ENCODE results near the gene CDH12.

Gene CDH12

DNA sequence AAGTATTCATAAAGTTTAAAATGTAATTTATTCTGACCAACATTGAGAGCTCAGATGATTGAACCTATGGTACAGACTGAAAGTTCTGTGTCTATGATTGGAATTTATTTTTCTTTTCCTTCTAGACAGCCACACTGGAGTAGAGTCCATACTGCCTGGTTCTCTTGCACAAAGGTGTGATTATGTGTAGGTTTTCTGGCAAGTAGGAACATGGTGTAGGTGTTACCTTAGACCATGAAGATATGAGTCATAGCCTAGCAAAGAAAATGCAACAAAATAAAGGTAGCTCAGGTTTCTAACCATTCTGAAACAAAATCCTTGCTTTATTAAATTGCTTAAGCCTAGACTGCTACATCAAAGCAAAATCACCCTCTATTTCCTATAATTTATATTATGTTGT, 143.4 kb downstream of the CDH12 start:
- no peak overlapping the region for H3K4me2 ChIP-seq (ENCODE audit: low read length)
- no peak overlapping the region for H2AFZ ChIP-seq (ENCODE audit: low read length)
- H3K4me3 ChIP-seq (ENCODE audit: low read depth, low read length, poor library complexity, severe bottlenecking): no peak overlapping the region
- H3K27me3 ChIP-seq (ENCODE audit: insufficient read depth, low read length): no peaks in the 10 kb centered on the region
- no peaks in the 10 kb centered on the region for H3K79me2 ChIP-seq (ENCODE audit: insufficient read depth, low read length)
- H3K4me1 ChIP-seq (ENCODE audit: insufficient read depth, low read length, severe bottlenecking): no peaks in the 10 kb centered on the region
- H3K27ac ChIP-seq (ENCODE audit: low read depth, low read length, poor library complexity, severe bottlenecking): no peak overlapping the region
- TF ChIP-seq EZH2 (IDR thresholded peaks at IDR 0.05; ENCODE audit: borderline replicate concordance, low read length): no peak
- TF ChIP-seq, protein P1, sequence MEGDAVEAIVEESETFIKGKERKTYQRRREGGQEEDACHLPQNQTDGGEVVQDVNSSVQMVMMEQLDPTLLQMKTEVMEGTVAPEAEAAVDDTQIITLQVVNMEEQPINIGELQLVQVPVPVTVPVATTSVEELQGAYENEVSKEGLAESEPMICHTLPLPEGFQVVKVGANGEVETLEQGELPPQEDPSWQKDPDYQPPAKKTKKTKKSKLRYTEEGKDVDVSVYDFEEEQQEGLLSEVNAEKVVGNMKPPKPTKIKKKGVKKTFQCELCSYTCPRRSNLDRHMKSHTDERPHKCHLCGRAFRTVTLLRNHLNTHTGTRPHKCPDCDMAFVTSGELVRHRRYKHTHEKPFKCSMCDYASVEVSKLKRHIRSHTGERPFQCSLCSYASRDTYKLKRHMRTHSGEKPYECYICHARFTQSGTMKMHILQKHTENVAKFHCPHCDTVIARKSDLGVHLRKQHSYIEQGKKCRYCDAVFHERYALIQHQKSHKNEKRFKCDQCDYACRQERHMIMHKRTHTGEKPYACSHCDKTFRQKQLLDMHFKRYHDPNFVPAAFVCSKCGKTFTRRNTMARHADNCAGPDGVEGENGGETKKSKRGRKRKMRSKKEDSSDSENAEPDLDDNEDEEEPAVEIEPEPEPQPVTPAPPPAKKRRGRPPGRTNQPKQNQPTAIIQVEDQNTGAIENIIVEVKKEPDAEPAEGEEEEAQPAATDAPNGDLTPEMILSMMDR (IDR thresholded peaks at IDR 0.05; ENCODE audit: low read length): no peak
- H3K9ac ChIP-seq (ENCODE audit: low read length): no peak overlapping the region
- H3K9me2 ChIP-seq (ENCODE audit: low read depth, low read length): no peaks in the 10 kb centered on the region
- no peaks in the 10 kb centered on the region for H3K36me3 ChIP-seq (ENCODE audit: insufficient read depth, low read length)
- H4K20me1 ChIP-seq (ENCODE audit: insufficient read depth, low read length): no peaks in the 10 kb centered on the region
- no peaks in the 10 kb centered on the region for H3K9me3 ChIP-seq (ENCODE audit: low read length)
- no peaks in the 10 kb centered on the region for H3F3A ChIP-seq (ENCODE audit: insufficient read depth, low read length)

DNA sequence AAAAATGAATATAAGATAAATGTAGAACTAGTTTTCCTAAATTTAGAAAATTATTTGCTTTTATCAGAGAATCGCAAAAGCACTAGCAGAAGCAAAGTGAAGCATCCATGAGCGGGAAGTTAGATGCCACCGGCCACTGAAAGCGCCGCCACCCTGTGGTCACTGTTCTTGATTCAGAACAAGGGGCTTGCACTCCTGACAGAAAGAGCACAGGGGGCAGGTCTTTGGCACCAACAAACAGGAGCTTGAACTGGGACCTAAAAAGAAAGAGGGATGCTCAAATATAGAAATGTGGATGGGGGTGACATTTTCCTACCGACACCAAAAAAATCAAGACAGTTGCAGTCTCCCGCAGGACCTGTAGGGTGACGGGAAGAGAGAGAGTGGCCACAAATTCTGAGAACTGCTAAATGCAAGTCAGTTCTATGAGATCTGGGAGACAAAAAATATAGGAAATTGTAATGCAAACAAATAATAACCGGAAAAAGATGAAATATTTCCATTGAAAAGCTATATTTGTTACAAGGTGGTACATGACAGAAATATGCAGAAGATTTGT, 144.3 kb downstream of the CDH12 start:
- Histone ChIP-seq H3K36me3 (ENCODE audit: insufficient read depth, low read length) (no peaks in the 10 kb centered on the region), H3K27me3 (ENCODE audit: insufficient read depth, low read length) (no peaks in the 10 kb centered on the region), H3K27ac (ENCODE audit: low read depth, low read length, poor library complexity, severe bottlenecking) (no peak overlapping the region), H3F3A (ENCODE audit: insufficient read depth, low read length) (no peaks in the 10 kb centered on the region), H3K79me2 (ENCODE audit: insufficient read depth, low read length) (no peaks in the 10 kb centered on the region), H3K4me1 (ENCODE audit: insufficient read depth, low read length, severe bottlenecking) (no peaks in the 10 kb centered on the region), H3K9ac (ENCODE audit: low read length) (no peak overlapping the region), H3K4me2 (ENCODE audit: low read length) (no peak overlapping the region), H2AFZ (ENCODE audit: low read length) (no peak overlapping the region), H3K4me3 (ENCODE audit: low read depth, low read length, poor library complexity, severe bottlenecking) (no peak overlapping the region), H3K9me2 (ENCODE audit: low read depth, low read length) (no peaks in the 10 kb centered on the region), H4K20me1 (ENCODE audit: insufficient read depth, low read length) (no peaks in the 10 kb centered on the region), H3K9me3 (ENCODE audit: low read length) (no peaks in the 10 kb centered on the region)
- TF ChIP-seq EZH2 (IDR thresholded peaks at IDR 0.05; ENCODE audit: borderline replicate concordance, low read length): no peak
- TF ChIP-seq, protein P1 (IDR thresholded peaks at IDR 0.05; ENCODE audit: low read length): no peak

DNA sequence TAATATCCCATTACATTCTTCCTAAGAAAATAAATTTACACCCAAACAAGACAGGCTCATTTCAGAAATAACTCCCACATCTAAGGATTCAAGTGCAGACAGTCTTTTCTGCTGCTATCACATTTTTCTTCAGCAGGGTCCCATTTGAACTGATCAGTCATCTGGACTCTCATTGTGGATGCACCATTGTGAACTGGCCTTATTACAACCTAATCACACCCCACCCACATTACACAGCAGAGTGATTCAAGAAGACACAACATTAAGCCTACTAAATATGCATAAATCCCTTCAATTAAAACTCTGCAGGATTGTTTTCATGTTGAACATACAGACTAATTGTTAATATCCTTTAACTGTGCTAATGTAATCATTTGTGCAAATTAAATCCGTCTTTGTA, 146.2 kb downstream of the CDH12 start:
- H3F3A ChIP-seq (ENCODE audit: insufficient read depth, low read length): no peaks in the 10 kb centered on the region
- no peak overlapping the region for H3K4me2 ChIP-seq (ENCODE audit: low read length)
- H3K9me2 ChIP-seq (ENCODE audit: low read depth, low read length): no peaks in the 10 kb centered on the region
- no peaks in the 10 kb centered on the region for H3K4me1 ChIP-seq (ENCODE audit: insufficient read depth, low read length, severe bottlenecking)
- no peak overlapping the region for H2AFZ ChIP-seq (ENCODE audit: low read length)
- H3K27me3 ChIP-seq (ENCODE audit: insufficient read depth, low read length): no peaks in the 10 kb centered on the region
- no peaks in the 10 kb centered on the region for H4K20me1 ChIP-seq (ENCODE audit: insufficient read depth, low read length)
- TF ChIP-seq, protein P1 (IDR thresholded peaks at IDR 0.05; ENCODE audit: low read length): no peak
- TF ChIP-seq EZH2 (IDR thresholded peaks at IDR 0.05; ENCODE audit: borderline replicate concordance, low read length): no peak
- no peaks in the 10 kb centered on the region for H3K9me3 ChIP-seq (ENCODE audit: low read length)
- no peak overlapping the region for H3K27ac ChIP-seq (ENCODE audit: low read depth, low read length, poor library complexity, severe bottlenecking)
- no peak overlapping the region for H3K4me3 ChIP-seq (ENCODE audit: low read depth, low read length, poor library complexity, severe bottlenecking)
- no peaks in the 10 kb centered on the region for H3K36me3 ChIP-seq (ENCODE audit: insufficient read depth, low read length)
- no peaks in the 10 kb centered on the region for H3K79me2 ChIP-seq (ENCODE audit: insufficient read depth, low read length)
- H3K9ac ChIP-seq (ENCODE audit: low read length): no peak overlapping the region

Data from OCI-LY1 (cell line).